ENCODE measurements around the gene ATP1B1.

DNA sequence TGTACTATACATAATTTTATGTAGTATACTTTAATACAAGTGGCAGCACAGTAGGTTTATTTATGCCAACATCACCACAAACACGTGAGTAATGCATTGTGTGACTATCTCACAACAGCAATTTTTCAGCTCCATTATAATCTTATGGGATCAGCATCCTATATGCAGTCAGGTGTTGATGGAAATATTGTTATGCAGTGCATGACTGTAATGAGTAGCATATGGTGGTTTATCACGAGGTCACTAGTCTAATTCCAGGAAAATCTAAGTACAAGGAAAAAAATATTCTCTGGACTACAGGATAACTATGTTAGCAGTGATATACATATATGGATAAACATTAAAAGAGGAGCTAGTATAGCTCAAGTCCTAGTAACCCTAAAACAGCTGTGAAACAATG is 69.0 kb downstream of the ATP1B1 start:
- TF ChIP-seq, protein P1, sequence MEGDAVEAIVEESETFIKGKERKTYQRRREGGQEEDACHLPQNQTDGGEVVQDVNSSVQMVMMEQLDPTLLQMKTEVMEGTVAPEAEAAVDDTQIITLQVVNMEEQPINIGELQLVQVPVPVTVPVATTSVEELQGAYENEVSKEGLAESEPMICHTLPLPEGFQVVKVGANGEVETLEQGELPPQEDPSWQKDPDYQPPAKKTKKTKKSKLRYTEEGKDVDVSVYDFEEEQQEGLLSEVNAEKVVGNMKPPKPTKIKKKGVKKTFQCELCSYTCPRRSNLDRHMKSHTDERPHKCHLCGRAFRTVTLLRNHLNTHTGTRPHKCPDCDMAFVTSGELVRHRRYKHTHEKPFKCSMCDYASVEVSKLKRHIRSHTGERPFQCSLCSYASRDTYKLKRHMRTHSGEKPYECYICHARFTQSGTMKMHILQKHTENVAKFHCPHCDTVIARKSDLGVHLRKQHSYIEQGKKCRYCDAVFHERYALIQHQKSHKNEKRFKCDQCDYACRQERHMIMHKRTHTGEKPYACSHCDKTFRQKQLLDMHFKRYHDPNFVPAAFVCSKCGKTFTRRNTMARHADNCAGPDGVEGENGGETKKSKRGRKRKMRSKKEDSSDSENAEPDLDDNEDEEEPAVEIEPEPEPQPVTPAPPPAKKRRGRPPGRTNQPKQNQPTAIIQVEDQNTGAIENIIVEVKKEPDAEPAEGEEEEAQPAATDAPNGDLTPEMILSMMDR (IDR thresholded peaks at IDR 0.05; ENCODE audit: low read depth, low read length): no peak
- no peak for TF ChIP-seq POLR2A (IDR thresholded peaks at IDR 0.05; ENCODE audit: extremely low read depth, insufficient read length)
- TF ChIP-seq MYC (IDR thresholded peaks at IDR 0.05; ENCODE audit: low read depth, low read length): no peak
- TF ChIP-seq, protein P2, sequence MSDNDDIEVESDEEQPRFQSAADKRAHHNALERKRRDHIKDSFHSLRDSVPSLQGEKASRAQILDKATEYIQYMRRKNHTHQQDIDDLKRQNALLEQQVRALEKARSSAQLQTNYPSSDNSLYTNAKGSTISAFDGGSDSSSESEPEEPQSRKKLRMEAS (IDR thresholded peaks at IDR 0.05; ENCODE audit: low read depth, low read length): no peak

All from NB4 (cell line).